IMR-90 (cell line): Measurements from ENCODE around the gene RHOD. TPM values are rescaled to one million over a fixed set of nuclear protein-coding genes. Genes with fewer than 3 reads are reported as not detected.

Experiments
- ATAC-seq: fragments of 200-7000 bp; cut with Tn5 transposase; 2 replicates; pipeline ENCODE4 v1.9.1; 2020; ENCODE audit warnings: low read depth, mild to moderate bottlenecking, moderate library complexity
- BruUV-seq: library from RNA; stranded (reverse); fragments of 400-500 nt; replicated peaks from 2 replicates; lab custom pipeline; 2021; lab: Mats Ljungman, UMichigan
- CTCF ChIA-PET: fragments of 300-600 bp; formaldehyde crosslinking; extraction: SDS; loops from one replicate; lab custom pipeline; 2021; ENCODE audit warnings: antibody characterized with exemption; lab: Yijun Ruan, JAX
- POLR2A ChIA-PET: fragments of 300-600 bp; sonication (Branson Sonifier 250); formaldehyde crosslinking; loops from one replicate; lab custom pipeline; 2022; ENCODE audit warnings: antibody characterized with exemption; ENCODE audit not compliant: unreplicated experiment; lab: Charles Lee
- DNase-seq: peaks from one replicate; pipeline ENCODE4 v3.0.0; 2013
- H2AFZ ChIP-seq: replicated peaks from 2 replicates; pipeline ENCODE3; 2013; ENCODE audit warnings: low read length, mild to moderate bottlenecking; ENCODE audit not compliant: poor library complexity
- H2AK5ac ChIP-seq: 2 replicates; pipeline ENCODE4 v1.6.1; 2013; ENCODE audit warnings: low read depth, low read length, inconsistent platforms
- H2AK9ac ChIP-seq: replicated peaks from 2 replicates; pipeline ENCODE3; 2013; ENCODE audit warnings: mild to moderate bottlenecking, low read depth, low read length, moderate library complexity; ENCODE audit not compliant: poor library complexity
- H2BK120ac ChIP-seq: 2 replicates; pipeline ENCODE4 v1.6.1; 2013; ENCODE audit warnings: low read depth, low read length, inconsistent platforms
- H2BK15ac ChIP-seq: 3 replicates; pipeline ENCODE4 v1.6.1; 2013; ENCODE audit warnings: low read depth, low read length, inconsistent platforms
- H2BK20ac ChIP-seq: 2 replicates; pipeline ENCODE4 v1.6.1; 2013; ENCODE audit warnings: low read depth, mild to moderate bottlenecking, inconsistent platforms, low read length, moderate library complexity
- H2BK5ac ChIP-seq: 2 replicates; pipeline ENCODE4 v1.6.1; 2013; ENCODE audit warnings: mild to moderate bottlenecking, low read depth, low read length, inconsistent platforms; ENCODE audit not compliant: poor library complexity, severe bottlenecking
- H3K14ac ChIP-seq: replicated peaks from 2 replicates; pipeline ENCODE4 v1.6.1; 2013; ENCODE audit warnings: low read depth, low read length, inconsistent platforms
- H3K18ac ChIP-seq: 2 replicates; pipeline ENCODE4 v1.6.1; 2013; ENCODE audit warnings: low read depth, low read length, control low read depth
- H3K23ac ChIP-seq: 2 replicates; pipeline ENCODE4 v1.6.1; 2013; ENCODE audit warnings: low read depth, low read length, inconsistent platforms
- H3K27ac ChIP-seq: 2 replicates; pipeline ENCODE4 v1.5.1; 2013; ENCODE audit warnings: mild to moderate bottlenecking, control low read depth, low read length; ENCODE audit not compliant: insufficient read depth
- H3K27me3 ChIP-seq: 2 replicates; pipeline ENCODE4 v1.6.1; 2013; ENCODE audit warnings: low read length; ENCODE audit not compliant: control insufficient read depth, insufficient read depth
- H3K36me3 ChIP-seq: 2 replicates; pipeline ENCODE4 v1.6.1; 2013; ENCODE audit warnings: low read length, mixed read lengths; ENCODE audit not compliant: control insufficient read depth, insufficient read depth
- H3K4ac ChIP-seq: 2 replicates; pipeline ENCODE4 v1.6.1; 2013; ENCODE audit warnings: low read depth, low read length, inconsistent platforms
- H3K4me1 ChIP-seq: 2 replicates; pipeline ENCODE4 v1.6.1; 2013; ENCODE audit warnings: low read length, mixed read lengths; ENCODE audit not compliant: control insufficient read depth, insufficient read depth
- H3K4me2 ChIP-seq: 2 replicates; pipeline ENCODE4 v1.6.1; 2013; ENCODE audit warnings: low read depth, mild to moderate bottlenecking, control low read depth, low read length, moderate library complexity
- H3K4me3 ChIP-seq: 2 replicates; pipeline ENCODE4 v1.5.1; 2013; ENCODE audit warnings: low read depth, mild to moderate bottlenecking, control low read depth, low read length, moderate library complexity; ENCODE audit not compliant: insufficient read depth
- H3K56ac ChIP-seq: 2 replicates; pipeline ENCODE4 v1.6.1; 2013; ENCODE audit warnings: low read length, inconsistent platforms; ENCODE audit not compliant: insufficient read depth; ENCODE audit errors: extremely low read depth
- H3K79me1 ChIP-seq, 2 experiments: 2 replicates each; pipeline ENCODE4 v1.6.1; 2013; ENCODE audit warnings: low read length in 2 of 2, inconsistent platforms in 1 of 2, low read depth in 1 of 2
- H3K9ac ChIP-seq: 2 replicates; pipeline ENCODE4 v1.6.1; 2013; ENCODE audit warnings: low read depth, low read length, control low read depth
- H3K9me1 ChIP-seq: 2 replicates; pipeline ENCODE4 v1.6.1; 2013; ENCODE audit warnings: low read length, inconsistent platforms; ENCODE audit not compliant: insufficient read depth
- H3K9me3 ChIP-seq: 2 replicates; pipeline ENCODE4 v1.6.1; 2013; ENCODE audit warnings: low read length; ENCODE audit not compliant: control insufficient read depth, insufficient read depth
- H4K20me1 ChIP-seq: 2 replicates; pipeline ENCODE4 v1.6.1; 2013; ENCODE audit warnings: low read length, inconsistent platforms; ENCODE audit not compliant: insufficient read depth
- H4K5ac ChIP-seq: 2 replicates; pipeline ENCODE4 v1.6.1; 2013; ENCODE audit warnings: mild to moderate bottlenecking, low read depth, low read length, control low read depth
- H4K8ac ChIP-seq, 2 experiments: 2 replicates each; pipeline ENCODE4 v1.6.1; 2013; ENCODE audit warnings: low read depth in 2 of 2, low read length in 2 of 2, control low read depth in 1 of 2, inconsistent platforms in 1 of 2
- H4K91ac ChIP-seq: 2 replicates; pipeline ENCODE4 v1.6.1; 2013; ENCODE audit warnings: low read depth, low read length, inconsistent platforms; ENCODE audit not compliant: insufficient read depth
- BHLHE40 ChIP-seq: fragments of 150-350 bp; IDR thresholded peaks from 2 replicates; pipeline ENCODE4 v1.6.1; 2016; ENCODE audit warnings: mild to moderate bottlenecking, low read depth, low read length
- CTCF ChIP-seq: conservative IDR thresholded peaks from 2 replicates; pipeline ENCODE4 v1.5.1; 2012; ENCODE audit warnings: mild to moderate bottlenecking, low read depth, low read length, improper control_type of control experiment
- MAFK ChIP-seq: IDR thresholded peaks from 2 replicates; pipeline ENCODE4 v1.6.1; 2012; ENCODE audit warnings: low read depth, low read length, improper control_type of control experiment
- POLR2A ChIP-seq: IDR thresholded peaks from 2 replicates; pipeline ENCODE4 v1.6.1; 2012; ENCODE audit warnings: mild to moderate bottlenecking, low read depth, low read length
- RCOR1 ChIP-seq: IDR thresholded peaks from 2 replicates; pipeline ENCODE4 v1.6.1; 2012; ENCODE audit warnings: mild to moderate bottlenecking, low read length, improper control_type of control experiment; ENCODE audit not compliant: insufficient replicate concordance
- USF2 ChIP-seq: fragments of 150-350 bp; IDR thresholded peaks from 2 replicates; pipeline ENCODE4 v1.6.1; 2017; ENCODE audit warnings: mild to moderate bottlenecking, antibody characterized with exemption, low read length, low read depth
- WGBS, 2 experiments: methylation state at CpG; one replicate each; pipeline versions ENCODE4 v1.1.5 to v1.1.7; 2013; ENCODE audit warnings: missing lambda C conversion rate in 2 of 2; ENCODE audit not compliant: insufficient read length in 1 of 2; ENCODE audit errors: extremely low coverage in 2 of 2; 5-methylcytosine and 5-hydroxymethylcytosine counted together
- dilution Hi-C: fragments of 300-500 bp; cut with HindIII; formaldehyde crosslinking; loops from one replicate; pipeline ENCODE4 v1.14.3; 2018; ENCODE audit warnings: low sequenced_read_pairs; ENCODE audit not compliant: unreplicated experiment
- in situ Hi-C: fragments of 300-500 bp; cut with MboI; formaldehyde crosslinking; loops from 3 replicates; pipeline ENCODE4 v1.14.3; 2019; ENCODE audit warnings: low sequenced_read_pairs, inconsistent platforms, mixed read lengths
- intact Hi-C: fragments of 100-400 bp; cut with micrococcal nuclease; formaldehyde crosslinking; loops from 2 replicates; pipeline ENCODE4 v1.10.0; 2022
- polyA plus RNA-seq, 3 experiments: library from polyadenylated mRNA; depleted of rRNA; stranded (reverse); fragments of >200 nt; gene quantifications; 2 replicates each; pipeline ENCODE4 v1.2.3, GENCODE V29; 2012; ENCODE audit warnings: low replicate concordance in 1 of 3
- total RNA-seq: library from RNA; depleted of rRNA; stranded (reverse); fragments of >200 nt; gene quantifications from 2 replicates; pipeline ENCODE4 v1.2.3, GENCODE V29; 2012

Gene RHOD
- total and polyA plus RNA-seq, 2 of the 4 experiments (the other 2 are of a cell fraction): 4.7 to 10.9 TPM

GRCh38 chr11:67055812-67056211 is 835 bp upstream of the RHOD start:
- H3K36me3 ChIP-seq: no peaks in the 10 kb centered on the region
- no peaks in the 10 kb centered on the region for H3K27me3 ChIP-seq
- H4K8ac ChIP-seq: peak overlapping the region; percentile 68 to 91; a peak in 2 of 4 replicates
- no peak overlapping the region for H2BK15ac ChIP-seq
- peak overlapping the region; percentile 94 for H2AFZ ChIP-seq
- peak overlapping the region; percentile 30 for H2AK9ac ChIP-seq
- peak overlapping the region; percentile 47; the same call in 1 of the 2 replicates for H4K91ac ChIP-seq
- peak overlapping the region; percentile 48; the same call in 1 of the 2 replicates for H2AK5ac ChIP-seq
- peak overlapping the region; percentile 60 for H2BK120ac ChIP-seq
- intact Hi-C loops (no loop called here), dilution Hi-C loops (no loop called here), in situ Hi-C loops (no loop called here)
- no peaks in the 10 kb centered on the region for H3K9me3 ChIP-seq
- DNase-seq (peak; percentile 15), ATAC-seq (no peak)
- H3K4me3 ChIP-seq: no peak overlapping the region
- no peaks in the 10 kb centered on the region; the same call in 1 of the 2 replicates for H4K20me1 ChIP-seq
- peak overlapping the region; percentile 79; the same call in 1 of the 2 replicates for H3K4me2 ChIP-seq
- TF ChIP-seq POLR2A (0 out of 2 replicates have a peak, but pooled peaks have one; percentile 0), RCOR1 (no peak), BHLHE40 (peak; percentile 90), USF2 (no peak), CTCF (no peak), MAFK (no peak)
- peaks cover 10% of the 10 kb centered on the region for H3K9me1 ChIP-seq
- no TSS peak for BruUV-seq
- POLR2A ChIA-PET: no interaction called here
- no peak overlapping the region for H2BK5ac ChIP-seq
- no peak overlapping the region for H3K14ac ChIP-seq
- CTCF ChIA-PET: no interaction called here
- peak overlapping the region; percentile 37; the same call in 1 of the 2 replicates for H3K23ac ChIP-seq
- peak overlapping the region; percentile 22 for H2BK20ac ChIP-seq
- peaks cover 22% of the 10 kb centered on the region for H3K4me1 ChIP-seq
- peak overlapping the region; percentile 88 for H3K4ac ChIP-seq
- H3K79me1 ChIP-seq: 0 out of 4 replicates have a peak, but pooled peaks cover 0 to 12% of the 10 kb centered on the region in 2 experiments
- H3K9ac ChIP-seq: no peak overlapping the region
- no peak overlapping the region; the same call in 1 of the 2 replicates for H4K5ac ChIP-seq
- H3K27ac ChIP-seq: no peak overlapping the region
- WGBS, 2 experiments: 48% methylated on average over 5 of the region's 17 CpGs; no CpG with 5 or more reads in 1 of the 2 experiments
- no peak overlapping the region for H3K56ac ChIP-seq
- H3K18ac ChIP-seq: no peak overlapping the region
